GM23248 (cell line): ENCODE results near the gene PTPN18. TPM values are rescaled to one million over a fixed set of nuclear protein-coding genes. Genes with fewer than 3 reads are reported as not detected.

Experiments
- DNase-seq: peaks from one replicate; pipeline ENCODE4 v3.0.0-alpha.2; 2015
- H2AFZ ChIP-seq: fragments of 200-600 bp; sonication (generic); 2 replicates; pipeline ENCODE4 v1.6.1; 2016; ENCODE audit warnings: antibody characterized with exemption
- H3F3A ChIP-seq: fragments of 200-600 bp; sonication (generic); 2 replicates; pipeline ENCODE4 v1.6.1; 2016; ENCODE audit warnings: mild to moderate bottlenecking, antibody characterized with exemption, mixed run types; ENCODE audit not compliant: insufficient read depth
- H3K27ac ChIP-seq: fragments of 200-600 bp; sonication (generic); 2 replicates; pipeline ENCODE4 v1.5.1; 2016; ENCODE audit warnings: mild to moderate bottlenecking
- H3K27me3 ChIP-seq: fragments of 200-600 bp; sonication (generic); replicated peaks from 2 replicates; pipeline ENCODE4 v1.6.1; 2016; ENCODE audit warnings: mild to moderate bottlenecking; ENCODE audit not compliant: insufficient read depth
- H3K36me3 ChIP-seq: fragments of 200-600 bp; sonication (generic); 2 replicates; pipeline ENCODE4 v1.6.1; 2016; ENCODE audit warnings: low read depth, mild to moderate bottlenecking
- H3K4me1 ChIP-seq: fragments of 200-600 bp; sonication (generic); 2 replicates; pipeline ENCODE4 v1.6.1; 2016; ENCODE audit warnings: mild to moderate bottlenecking; ENCODE audit not compliant: insufficient read depth
- H3K4me2 ChIP-seq: fragments of 200-600 bp; sonication (generic); one replicate; pipeline ENCODE4 v1.6.1; 2016; ENCODE audit warnings: mild to moderate bottlenecking; ENCODE audit not compliant: unreplicated experiment
- H3K4me3 ChIP-seq: fragments of 200-600 bp; sonication (generic); 2 replicates; pipeline ENCODE4 v1.5.1; 2016; ENCODE audit warnings: mild to moderate bottlenecking
- H3K79me2 ChIP-seq: fragments of 200-600 bp; sonication (generic); 2 replicates; pipeline ENCODE4 v1.6.1; 2016; ENCODE audit warnings: mild to moderate bottlenecking; ENCODE audit not compliant: insufficient read depth
- H3K9ac ChIP-seq: fragments of 200-600 bp; sonication (generic); 2 replicates; pipeline ENCODE4 v1.6.1; 2016; ENCODE audit warnings: mild to moderate bottlenecking
- H3K9me2 ChIP-seq: fragments of 200-600 bp; sonication (generic); 2 replicates; pipeline ENCODE4 v1.6.1; 2016; ENCODE audit warnings: mixed run types, mild to moderate bottlenecking, moderate library complexity; ENCODE audit not compliant: insufficient read depth
- H3K9me3 ChIP-seq: fragments of 200-600 bp; sonication (generic); one replicate; pipeline ENCODE4 v1.6.1; 2017; ENCODE audit warnings: low read depth
- H4K20me1 ChIP-seq: fragments of 200-600 bp; sonication (generic); 2 replicates; pipeline ENCODE4 v1.6.0; 2016; ENCODE audit not compliant: insufficient read depth
- EZH2 ChIP-seq: fragments of 200-600 bp; sonication (generic); IDR thresholded peaks from 2 replicates; pipeline ENCODE4 v1.6.1; 2018; ENCODE audit warnings: antibody characterized with exemption, mild to moderate bottlenecking; ENCODE audit not compliant: insufficient read depth, poor library complexity, severe bottlenecking
- EZH2phosphoT487 ChIP-seq: fragments of 200-600 bp; sonication (generic); IDR thresholded peaks from 2 replicates; pipeline ENCODE4 v1.6.1; 2018; ENCODE audit warnings: antibody characterized with exemption, moderate library complexity, mild to moderate bottlenecking, low read depth; ENCODE audit not compliant: insufficient read depth
- WGBS, 2 experiments: methylation state at CpG; one replicate each; pipeline ENCODE4 v1.1.6; 2015 to 2017; ENCODE audit warnings: low lambda C conversion rate in 2 of 2, low coverage in 1 of 2; ENCODE audit errors: missing lambda C conversion rate in 2 of 2; 5-methylcytosine and 5-hydroxymethylcytosine counted together
- in situ Hi-C: fragments of 300-500 bp; cut with MboI; formaldehyde crosslinking; loops from 2 replicates; pipeline ENCODE4 v1.15.0; 2020
- polyA plus RNA-seq: library from polyadenylated mRNA; unstranded; fragments of >200 nt; fragmentation: Nextera tagmentation; extraction: Ambion mirVana; gene quantifications from 2 replicates; pipeline ENCODE4 v1.2.1, GENCODE V29; 2016
- total RNA-seq: library from RNA; depleted of rRNA; stranded (reverse); fragments of >200 nt; shearing (Covaris generic); gene quantifications from 2 replicates; pipeline ENCODE4 v1.2.3, GENCODE V29; 2014; rRNA removed

PTPN18 gene, protein sequence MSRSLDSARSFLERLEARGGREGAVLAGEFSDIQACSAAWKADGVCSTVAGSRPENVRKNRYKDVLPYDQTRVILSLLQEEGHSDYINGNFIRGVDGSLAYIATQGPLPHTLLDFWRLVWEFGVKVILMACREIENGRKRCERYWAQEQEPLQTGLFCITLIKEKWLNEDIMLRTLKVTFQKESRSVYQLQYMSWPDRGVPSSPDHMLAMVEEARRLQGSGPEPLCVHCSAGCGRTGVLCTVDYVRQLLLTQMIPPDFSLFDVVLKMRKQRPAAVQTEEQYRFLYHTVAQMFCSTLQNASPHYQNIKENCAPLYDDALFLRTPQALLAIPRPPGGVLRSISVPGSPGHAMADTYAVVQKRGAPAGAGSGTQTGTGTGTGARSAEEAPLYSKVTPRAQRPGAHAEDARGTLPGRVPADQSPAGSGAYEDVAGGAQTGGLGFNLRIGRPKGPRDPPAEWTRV
- total RNA-seq (17.5 and 24.3 TPM in 2 replicates), polyA plus RNA-seq (19.1 and 19.2 TPM in 2 replicates)

GRCh38 chr2:130355578-130356431 is at the start of gene PTPN18:
TSS of gene PTPN18 (plus strand) at chr2:130356056. CDS start at chr2:130356108, 52 bp downstream.
- 1 to 2% methylated on average over 78 to 79 of the region's 107 CpGs for WGBS, 2 experiments
- in situ Hi-C loops = no loop called here

GRCh38 chr2:130307850-130308249 is 48.0 kb upstream of the PTPN18 start:
- Histone ChIP-seq H3F3A (no peaks in the 10 kb centered on the region), H3K27ac (no peak overlapping the region), H3K9ac (no peak overlapping the region), H3K4me2 (no peak overlapping the region), H3K9me3 (no peaks in the 10 kb centered on the region), H3K9me2 (no peaks in the 10 kb centered on the region), H3K36me3 (no peaks in the 10 kb centered on the region), H2AFZ (no peak overlapping the region), H3K4me3 (no peak overlapping the region), H3K79me2 (no peaks in the 10 kb centered on the region), H3K27me3 (no peaks in the 10 kb centered on the region), H3K4me1 (no peaks in the 10 kb centered on the region), H4K20me1 (no peaks in the 10 kb centered on the region)
- TF ChIP-seq EZH2phosphoT487 = no peak
- DNase-seq = no peak
- in situ Hi-C loops = no loop called here
- 16 to 29% methylated on average over 4 of the region's 4 CpGs for WGBS, 2 experiments

More at GRCh38 chr2:130355578-130356431, at the start of gene PTPN18:
- H3K9me2 ChIP-seq = no peaks in the 10 kb centered on the region
- no peaks in the 10 kb centered on the region for H3K36me3 ChIP-seq
- H3K4me1 ChIP-seq = no peaks in the 10 kb centered on the region
- H3K79me2 ChIP-seq = no peaks in the 10 kb centered on the region
- no peaks in the 10 kb centered on the region for H3F3A ChIP-seq
- H3K9me3 ChIP-seq = no peaks in the 10 kb centered on the region
- H4K20me1 ChIP-seq = no peaks in the 10 kb centered on the region
- H2AFZ ChIP-seq = peak within 1 kb of the TSS; percentile 94
- peak; percentile 96 for DNase-seq
- H3K9ac ChIP-seq = peak within 1 kb of the TSS; percentile 72
- no peak within 1 kb of the TSS for H3K27ac ChIP-seq
- TF ChIP-seq EZH2phosphoT487 (no peak), EZH2 (no peak)
- peak within 1 kb of the TSS; percentile 84 for H3K4me3 ChIP-seq
- H3K4me2 ChIP-seq = peak within 1 kb of the TSS; percentile 81
- H3K27me3 ChIP-seq = no peaks in the 10 kb centered on the region

DNA sequence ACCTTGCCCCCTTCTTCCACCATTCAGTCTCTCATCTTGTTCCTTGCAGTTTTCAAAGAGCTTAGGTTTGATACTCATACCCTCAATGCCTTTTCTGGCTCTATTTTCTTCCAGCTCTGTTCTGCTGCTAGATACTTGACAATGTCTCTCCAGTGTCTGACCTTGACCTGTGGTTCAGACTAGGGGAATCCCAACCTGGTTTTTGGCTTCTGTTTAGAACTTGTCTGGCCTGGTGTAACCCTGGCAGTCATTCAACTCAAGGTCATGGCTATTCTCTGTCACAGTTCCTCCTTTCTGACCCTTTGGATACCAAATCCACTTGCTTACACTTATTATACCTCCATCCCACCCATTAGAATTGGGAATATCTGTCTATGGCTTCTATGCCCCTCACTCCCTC is 45.0 kb upstream of the PTPN18 start:
- H3K79me2 ChIP-seq = no peaks in the 10 kb centered on the region
- no peak overlapping the region for H3K4me2 ChIP-seq
- H3K36me3 ChIP-seq = no peaks in the 10 kb centered on the region
- no peak for DNase-seq
- no peak overlapping the region for H3K27ac ChIP-seq
- no peaks in the 10 kb centered on the region for H3K9me3 ChIP-seq
- no peaks in the 10 kb centered on the region for H3K9me2 ChIP-seq
- no peaks in the 10 kb centered on the region for H4K20me1 ChIP-seq
- H3K4me1 ChIP-seq = no peaks in the 10 kb centered on the region
- no peaks in the 10 kb centered on the region for H3F3A ChIP-seq
- H2AFZ ChIP-seq = no peak overlapping the region
- TF ChIP-seq EZH2 (no peak), EZH2phosphoT487 (no peak)
- in situ Hi-C loops = no loop called here
- H3K27me3 ChIP-seq = no peaks in the 10 kb centered on the region
- H3K9ac ChIP-seq = no peak overlapping the region
- H3K4me3 ChIP-seq = no peak overlapping the region

GRCh38 chr2:130313812-130314334 is 42.0 kb upstream of the PTPN18 start:
- Histone ChIP-seq H3K4me2 (no peak overlapping the region), H3K9ac (no peak overlapping the region), H3K79me2 (no peaks in the 10 kb centered on the region), H3F3A (no peaks in the 10 kb centered on the region), H3K9me3 (no peaks in the 10 kb centered on the region), H2AFZ (no peak overlapping the region), H3K36me3 (no peaks in the 10 kb centered on the region), H3K4me1 (no peaks in the 10 kb centered on the region), H4K20me1 (no peaks in the 10 kb centered on the region), H3K27me3 (no peaks in the 10 kb centered on the region), H3K9me2 (no peaks in the 10 kb centered on the region), H3K27ac (no peak overlapping the region), H3K4me3 (no peak overlapping the region)
- DNase-seq = no peak
- TF ChIP-seq EZH2 (no peak), EZH2phosphoT487 (no peak)
- in situ Hi-C loops = no loop called here
- WGBS, 2 experiments = 44 to 61% methylated on average over 12 of the region's 12 CpGs
